Progenitor cell of endocrine pancreas (in vitro differentiated cells): ENCODE results near the gene LAMP1. TPM values are rescaled to one million over a fixed set of nuclear protein-coding genes. Genes with fewer than 3 reads are reported as not detected.

ENCODE experiments used
- DNase-seq: peaks from one replicate; pipeline ENCODE4 v3.0.0; 2021; ENCODE audit warnings: low spot score; ENCODE audit not compliant: unreplicated experiment
- H3K27ac Mint-ChIP-seq: 2 replicates; pipeline ENCODE4 v1.8.0; 2021; ENCODE audit warnings: mild to moderate bottlenecking, moderate library complexity, mixed read lengths
- H3K27me3 Mint-ChIP-seq: 2 replicates; pipeline ENCODE4 v1.8.0; 2021; ENCODE audit warnings: mixed read lengths
- H3K36me3 Mint-ChIP-seq: 2 replicates; pipeline ENCODE4 v1.8.0; 2022; ENCODE audit warnings: mixed read lengths; ENCODE audit not compliant: insufficient read depth
- H3K4me1 Mint-ChIP-seq: 2 replicates; pipeline ENCODE4 v1.8.0; 2021; ENCODE audit warnings: low read depth, mixed read lengths
- H3K4me3 Mint-ChIP-seq: 2 replicates; pipeline ENCODE4 v1.8.0; 2021; ENCODE audit warnings: low read depth, mild to moderate bottlenecking, moderate library complexity, mixed read lengths
- H3K9me3 Mint-ChIP-seq: 2 replicates; pipeline ENCODE4 v1.8.0; 2021; ENCODE audit warnings: low read depth, mixed read lengths
- CTCF ChIP-seq: fragments of 200-600 bp; sonication (generic); IDR thresholded peaks from one replicate; pipeline ENCODE4 v1.5.0; 2021; ENCODE audit warnings: antibody characterized with exemption, mild to moderate bottlenecking; ENCODE audit not compliant: unreplicated experiment
- total RNA-seq: library from RNA; stranded (reverse); gene quantifications from 2 replicates; pipeline ENCODE4 v1.2.1, GENCODE V29; 2021

Gene LAMP1
- total RNA-seq, 1 donor from 2014 or later: 107 TPM

DNA sequence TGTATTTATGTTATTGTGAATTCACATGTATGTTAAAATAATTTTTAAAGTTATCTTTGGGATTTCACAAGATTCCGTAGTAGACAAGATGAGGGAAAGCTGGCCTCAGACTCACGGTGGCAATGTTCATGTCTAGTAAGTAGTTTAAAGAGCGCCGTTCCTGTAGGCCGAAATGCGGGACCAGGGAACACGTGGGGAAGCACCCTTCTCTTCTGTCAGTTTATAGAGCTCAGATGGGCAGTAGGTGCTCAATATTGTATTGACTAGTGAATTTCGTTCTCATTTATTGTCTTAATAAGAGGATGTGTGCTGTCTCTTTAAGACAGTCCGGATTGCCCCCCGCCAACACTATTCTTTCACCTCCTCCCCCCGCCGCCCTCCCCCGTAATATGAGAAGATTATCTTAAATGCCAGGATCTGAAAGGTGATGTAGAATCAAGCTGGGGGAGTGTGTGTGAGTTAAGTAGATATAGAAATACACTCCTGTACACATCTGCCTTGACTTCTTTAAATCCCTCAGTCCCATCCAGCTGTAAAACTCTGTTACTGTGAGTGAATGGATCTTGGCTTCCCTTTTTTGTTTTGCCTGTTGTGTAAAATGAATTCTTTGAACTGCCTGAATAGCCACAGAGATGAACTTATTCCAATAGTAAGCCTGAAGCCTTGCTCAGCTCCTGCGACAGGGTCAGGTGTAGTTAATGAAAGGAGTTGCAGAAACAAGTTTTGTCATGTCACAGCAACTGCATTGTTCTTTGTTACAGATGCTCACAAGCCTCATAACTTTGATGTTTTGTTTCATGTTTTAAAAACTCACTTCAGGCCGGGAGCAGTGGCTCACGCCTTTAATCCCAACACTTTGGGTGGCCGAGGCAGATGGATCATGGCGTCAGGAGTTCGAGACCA lies 1.3 kb downstream of the LAMP1 start:
- no peak for TF ChIP-seq CTCF
- H3K4me1 Mint-ChIP-seq: peaks cover 17% of the 10 kb centered on the region
- DNase-seq: no peak
- peaks cover 2% of the 10 kb centered on the region for H3K36me3 Mint-ChIP-seq
- peak overlapping the region; percentile 88 for H3K4me3 Mint-ChIP-seq
- H3K27me3 Mint-ChIP-seq: peaks cover 4% of the 10 kb centered on the region
- H3K27ac Mint-ChIP-seq: peak overlapping the region; percentile 97
- H3K9me3 Mint-ChIP-seq: no peaks in the 10 kb centered on the region

- peaks cover 2% of the 10 kb centered on the region for H3K36me3 Mint-ChIP-seq
- no peak for TF ChIP-seq CTCF
- no peaks in the 10 kb centered on the region for H3K9me3 Mint-ChIP-seq
- H3K4me1 Mint-ChIP-seq: peaks cover 17% of the 10 kb centered on the region
- no peak for DNase-seq
- no peak overlapping the region for H3K27ac Mint-ChIP-seq
- H3K27me3 Mint-ChIP-seq: no peaks in the 10 kb centered on the region
- H3K4me3 Mint-ChIP-seq: no peak overlapping the region
Observed at GRCh38 chr13:113299951-113300350, 2.9 kb downstream of the LAMP1 start.

- no peak for TF ChIP-seq CTCF
- peaks cover 2% of the 10 kb centered on the region for H3K36me3 Mint-ChIP-seq
- no peaks in the 10 kb centered on the region for H3K9me3 Mint-ChIP-seq
- no peak overlapping the region for H3K4me3 Mint-ChIP-seq
- no peaks in the 10 kb centered on the region for H3K27me3 Mint-ChIP-seq
- no peak overlapping the region for H3K27ac Mint-ChIP-seq
- no peak for DNase-seq
- peaks cover 8% of the 10 kb centered on the region for H3K4me1 Mint-ChIP-seq
Observed at GRCh38 chr13:113302986-113303385, 5.9 kb downstream of the LAMP1 start.

- Mint-ChIP-seq H3K27ac (no peak overlapping the region), H3K36me3 (peaks cover 2% of the 10 kb centered on the region), H3K9me3 (no peaks in the 10 kb centered on the region), H3K4me1 (no peaks in the 10 kb centered on the region), H3K4me3 (no peak overlapping the region), H3K27me3 (no peaks in the 10 kb centered on the region)
- DNase-seq: no peak
- TF ChIP-seq CTCF: no peak
Observed at GRCh38 chr13:113304121-113304520, 7.1 kb downstream of the LAMP1 start.

GRCh38 chr13:113305208-113305607 lies 8.2 kb downstream of the LAMP1 start:
- H3K4me3 Mint-ChIP-seq: no peak overlapping the region
- no peak for TF ChIP-seq CTCF
- peaks cover 5% of the 10 kb centered on the region for H3K36me3 Mint-ChIP-seq
- H3K4me1 Mint-ChIP-seq: peaks cover 1% of the 10 kb centered on the region
- no peaks in the 10 kb centered on the region for H3K9me3 Mint-ChIP-seq
- no peak overlapping the region for H3K27ac Mint-ChIP-seq
- no peaks in the 10 kb centered on the region for H3K27me3 Mint-ChIP-seq
- no peak for DNase-seq
